GM18520 (cell line): ENCODE data around the gene CNTN2.

ENCODE experiments used
- ATAC-seq: cut with Tn5 transposase; IDR thresholded peaks from one replicate; pipeline ENCODE4 v1.9.1; 2021; ENCODE audit not compliant: unreplicated experiment

The CNTN2 gene

GRCh38 chr1:205042911-205043806, at the start of gene CNTN2:
Gene CNTN2 (plus strand): TSS chr1:205043212. CDS start chr1:205053186, 9,974 bp downstream.
- no peak for ATAC-seq

- no peak for ATAC-seq
These were observed 48.7 kb upstream of the CNTN2 start for GRCh38 chr1:204994086-204994862.

- ATAC-seq: no peak
These were observed 46.0 kb upstream of the CNTN2 start for GRCh38 chr1:204996981-204997380.

GRCh38 chr1:204997591-204998355, 45.2 kb upstream of the CNTN2 start:
- ATAC-seq: no peak

GRCh38 chr1:205001162-205001561, 41.9 kb upstream of the CNTN2 start:
- no peak for ATAC-seq

- ATAC-seq: no peak
These were observed 40.3 kb upstream of the CNTN2 start for GRCh38 chr1:205002705-205003104.

GRCh38 chr1:205003358-205004131, 39.5 kb upstream of the CNTN2 start:
- ATAC-seq: no peak

GRCh38 chr1:205004351-205004750, 38.7 kb upstream of the CNTN2 start:
- ATAC-seq: no peak

GRCh38 chr1:205008896-205009295, 34.1 kb upstream of the CNTN2 start:
- ATAC-seq: no peak

- ATAC-seq: no peak
These were observed 33.3 kb upstream of the CNTN2 start for GRCh38 chr1:205009670-205010069.

- ATAC-seq: no peak
These were observed 30.4 kb upstream of the CNTN2 start for GRCh38 chr1:205012391-205013140.

GRCh38 chr1:205013683-205014367, 29.2 kb upstream of the CNTN2 start:
- ATAC-seq: no peak

GRCh38 chr1:205014783-205015182, 28.2 kb upstream of the CNTN2 start:
- ATAC-seq: no peak

GRCh38 chr1:205015241-205015640, 27.8 kb upstream of the CNTN2 start:
- ATAC-seq: no peak

GRCh38 chr1:205016075-205016474, 26.9 kb upstream of the CNTN2 start:
- no peak for ATAC-seq

- no peak for ATAC-seq
These were observed 26.4 kb upstream of the CNTN2 start for GRCh38 chr1:205016584-205016983.

GRCh38 chr1:205017001-205017400, 26.0 kb upstream of the CNTN2 start:
- ATAC-seq: no peak

GRCh38 chr1:205017766-205018165, 25.2 kb upstream of the CNTN2 start:
- no peak for ATAC-seq

GRCh38 chr1:205018381-205018780, 24.6 kb upstream of the CNTN2 start:
- no peak for ATAC-seq
